Stimulated activated CD8-positive, alpha-beta memory T cell treated with anti-CD3 and anti-CD28 coated beads, Interleukin-7, amount 100 ng/mL, for 24 hours (primary cell): ENCODE data around the gene B4GALNT3.

Experiments used
- DNase-seq: peaks from one replicate; pipeline ENCODE4 v3.0.0-alpha.2; 2020; ENCODE audit warnings: low read depth

Gene B4GALNT3

DNA sequence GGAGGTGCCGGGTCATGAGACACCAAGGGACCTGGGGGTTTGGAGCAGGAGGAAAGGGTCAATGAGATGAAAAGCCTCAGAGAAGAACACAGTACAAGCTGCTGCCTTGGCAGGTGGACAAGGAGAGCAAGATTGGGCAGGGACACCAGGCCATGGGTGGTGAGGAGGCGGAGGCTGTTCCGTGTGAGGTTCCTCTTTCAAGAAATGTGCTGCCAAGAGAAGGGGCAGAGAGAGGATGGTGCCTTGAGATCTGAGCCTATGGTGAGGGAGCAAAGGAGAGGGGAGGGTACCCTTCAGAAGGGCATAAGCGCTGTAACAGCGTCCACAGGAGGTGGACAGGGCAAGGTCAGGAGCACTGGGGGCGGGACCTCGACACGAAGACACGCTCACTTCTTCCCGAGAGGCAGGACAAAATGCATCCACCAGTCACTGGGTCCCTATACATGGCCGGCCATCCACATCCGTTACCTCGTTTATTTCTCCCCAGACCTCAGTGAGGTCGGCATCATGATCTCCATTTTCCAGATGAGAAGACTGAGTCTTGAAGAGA lies 100.2 kb downstream of the B4GALNT3 start:
- no peak for DNase-seq

DNA sequence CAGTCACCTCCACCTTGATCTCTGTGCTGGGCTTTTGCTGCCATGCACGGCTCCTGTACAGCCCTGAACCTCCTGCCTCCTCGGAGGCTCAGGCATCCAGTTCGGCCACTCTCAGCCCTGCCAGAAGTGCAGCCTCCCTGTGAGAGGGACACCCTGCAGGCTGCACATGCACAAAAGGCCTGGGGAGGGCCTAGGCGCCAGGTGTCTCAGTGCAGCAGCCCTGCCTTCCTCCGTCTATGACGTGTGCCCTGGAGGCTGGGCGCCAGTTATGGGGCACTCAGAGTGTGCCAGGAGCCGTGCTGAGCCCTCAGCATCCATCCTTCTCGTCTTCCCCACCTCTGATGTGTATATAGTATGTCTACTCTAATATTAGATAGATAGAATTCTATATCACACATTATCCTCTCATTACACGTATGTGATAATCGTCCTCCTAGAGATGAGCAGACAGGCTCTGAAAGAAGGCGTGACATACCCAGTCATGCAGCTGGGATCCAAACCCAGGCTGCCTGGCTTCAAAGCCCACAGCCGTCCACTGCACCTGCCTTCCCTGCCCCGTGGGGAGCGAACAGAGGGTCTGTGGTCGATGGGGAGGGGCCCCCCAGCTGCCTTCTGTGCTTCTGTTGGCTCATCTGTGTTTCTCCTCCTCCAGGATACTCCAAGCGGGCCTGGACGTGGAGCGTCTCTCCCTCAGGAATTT lies 101.1 kb downstream of the B4GALNT3 start:
- no peak for DNase-seq

DNA sequence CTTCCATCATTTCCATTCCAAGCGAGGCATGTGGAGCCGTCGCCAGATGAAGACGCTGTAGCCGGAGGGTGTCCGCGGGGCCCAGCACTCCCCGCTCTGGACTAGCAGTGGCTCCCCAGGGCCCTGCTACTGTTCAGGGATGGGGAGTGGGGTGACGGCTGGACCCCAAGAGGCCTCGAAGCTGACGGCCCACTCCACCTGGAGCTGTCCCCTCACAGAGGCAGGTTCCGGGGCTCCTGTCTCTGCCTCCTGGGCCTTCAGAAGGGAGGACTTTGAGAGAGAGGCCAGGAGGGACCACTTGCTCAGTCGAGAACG lies 101.6 kb downstream of the B4GALNT3 start:
- DNase-seq = no peak

DNA sequence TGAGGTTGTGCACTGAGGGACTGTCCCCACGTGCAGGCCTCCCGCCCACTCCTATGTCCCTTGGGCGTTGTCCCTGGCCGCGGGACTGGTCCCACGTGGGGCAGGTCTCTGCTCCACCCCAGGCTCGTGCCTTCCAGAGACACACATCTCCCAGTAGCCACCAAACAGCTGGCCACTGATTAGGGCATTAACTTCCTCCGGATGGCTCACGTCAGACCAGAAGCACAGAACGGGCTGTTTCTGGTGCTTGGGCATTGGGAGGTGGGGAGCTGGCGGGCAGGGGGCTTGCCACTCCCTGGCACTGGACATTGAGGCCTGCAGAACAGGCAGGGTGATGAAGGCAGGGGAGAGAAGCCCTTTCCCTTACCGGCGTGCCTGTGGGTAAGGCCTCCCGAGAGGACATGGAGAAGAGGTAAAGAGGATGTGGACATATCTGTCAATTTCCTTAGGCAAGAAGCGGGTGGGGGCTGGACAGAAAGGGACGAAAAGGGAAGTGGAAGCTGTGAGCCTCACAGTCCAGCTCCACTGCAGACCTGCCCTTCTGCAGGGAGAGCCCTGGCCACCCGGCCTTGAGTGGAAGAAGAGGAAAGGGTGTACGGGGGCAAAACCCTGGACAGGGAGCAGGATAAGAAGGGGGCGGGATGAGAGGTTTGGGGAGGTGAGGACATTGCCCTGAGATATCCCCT lies 102.3 kb downstream of the B4GALNT3 start:
- no peak for DNase-seq

DNA sequence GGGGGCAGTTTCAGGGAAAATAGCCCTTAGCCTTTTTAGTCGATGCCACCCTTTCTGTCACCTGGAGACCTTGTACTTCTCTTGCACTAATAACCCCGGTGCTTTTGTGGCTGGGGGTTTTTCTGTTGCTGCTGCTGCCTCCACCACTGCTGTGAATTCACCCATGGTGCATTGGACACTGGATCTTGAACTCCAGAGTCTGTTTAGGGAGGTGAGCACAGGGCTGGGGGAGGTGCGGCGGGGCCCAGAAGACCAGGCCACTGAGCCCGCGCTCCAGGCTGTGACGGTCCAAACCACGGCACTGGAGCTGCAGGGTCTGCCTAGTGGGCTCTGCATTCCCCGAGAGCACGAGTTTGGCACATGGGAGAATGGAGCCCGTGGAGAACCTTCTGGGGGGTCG lies 102.9 kb downstream of the B4GALNT3 start:
- DNase-seq = no peak

DNA sequence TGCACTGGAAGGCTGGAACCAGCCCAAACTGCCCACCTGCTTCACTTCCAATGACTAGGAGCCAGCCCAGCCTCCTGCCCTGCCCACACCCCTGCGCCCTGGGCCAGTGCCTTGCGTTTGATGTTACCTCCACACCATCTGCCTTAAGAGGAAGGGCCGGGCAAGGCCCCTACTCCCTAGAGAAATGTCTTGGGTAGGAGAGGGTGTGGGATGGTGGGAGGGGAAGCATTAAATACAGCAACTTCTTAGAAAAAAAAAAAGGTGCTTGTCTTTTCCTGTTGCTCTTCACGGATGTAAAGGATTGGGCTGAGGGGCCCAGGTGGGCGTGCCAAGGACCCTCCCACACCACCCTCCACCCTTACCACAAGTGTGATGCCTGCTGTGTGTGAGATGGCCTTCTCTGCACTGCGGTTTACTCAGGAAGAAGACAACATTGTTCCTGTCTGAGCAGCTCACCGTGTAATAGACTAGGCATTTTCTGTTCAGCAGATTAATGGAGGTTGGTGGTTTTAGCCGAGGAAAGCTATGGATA lies 103.6 kb downstream of the B4GALNT3 start:
- DNase-seq = no peak

DNA sequence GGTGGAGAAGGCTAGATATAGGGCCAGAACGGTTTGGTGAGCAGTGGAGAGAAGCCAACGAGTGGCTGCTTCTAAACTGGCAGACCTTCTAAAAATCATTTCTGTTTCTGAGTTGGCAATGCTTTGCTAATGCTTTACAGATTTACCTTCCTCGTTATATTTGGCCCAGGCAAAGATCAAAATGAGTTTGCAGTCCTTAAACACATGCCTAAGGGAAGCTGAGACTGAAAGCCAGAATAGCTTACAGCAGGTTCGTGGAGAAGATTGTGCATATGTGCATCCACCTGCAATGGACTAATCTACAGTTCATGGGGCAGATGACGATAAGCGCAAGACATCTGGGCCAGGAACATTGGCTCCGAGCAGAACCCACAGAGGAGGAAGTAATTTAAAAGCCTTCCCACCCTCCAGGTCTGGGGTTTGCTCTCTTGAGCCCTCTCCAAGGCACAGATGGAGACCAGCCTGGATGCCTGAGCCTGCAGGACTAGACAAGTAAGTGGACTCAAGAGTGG lies 104.1 kb downstream of the B4GALNT3 start:
- no peak for DNase-seq

DNA sequence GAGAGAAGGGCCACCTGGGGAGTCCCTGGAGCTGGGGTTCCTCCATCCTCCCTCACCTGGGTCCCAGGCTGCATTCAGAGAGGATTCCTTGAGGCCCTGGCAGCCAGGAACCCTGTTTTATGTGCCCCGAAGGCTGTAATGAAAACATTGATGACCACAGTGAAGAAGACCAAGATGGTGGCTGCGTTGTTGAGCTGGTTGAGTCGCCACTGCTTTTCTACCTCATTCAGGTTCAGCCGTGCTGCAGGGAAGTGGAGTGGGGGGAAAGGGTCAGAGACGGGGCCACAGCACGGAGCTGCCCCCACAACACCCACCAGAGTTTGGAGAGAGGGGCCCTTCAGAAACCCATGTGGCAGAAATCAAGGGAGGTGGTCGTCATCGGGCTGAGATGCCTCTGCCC lies 105.4 kb downstream of the B4GALNT3 start:
- DNase-seq = no peak

DNA sequence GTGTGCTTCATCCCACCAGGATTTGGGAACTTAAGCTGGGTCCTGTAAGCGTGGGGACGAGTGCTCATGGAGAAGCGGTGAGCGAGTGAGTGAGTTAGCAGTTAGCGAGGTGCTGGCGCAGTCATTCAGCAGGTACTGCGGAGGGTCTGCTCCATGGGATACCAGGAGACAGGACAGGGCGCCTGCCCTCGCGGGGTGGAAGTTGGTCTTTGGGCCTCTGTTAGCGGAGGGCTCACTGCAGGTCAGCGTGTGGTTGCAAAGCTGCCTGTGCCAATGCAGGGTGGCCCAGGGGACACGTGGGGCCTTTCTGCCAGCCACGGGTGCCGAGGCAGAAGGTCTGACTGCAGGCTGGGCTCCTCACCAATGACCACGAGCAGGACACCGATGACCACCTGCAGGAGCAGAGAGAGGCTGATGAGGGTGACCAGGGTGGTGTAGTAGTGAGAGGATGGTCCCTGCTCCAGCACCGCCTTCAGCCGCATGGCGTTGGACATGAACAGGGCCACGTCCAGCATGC lies 105.9 kb downstream of the B4GALNT3 start:
- DNase-seq = no peak

DNA sequence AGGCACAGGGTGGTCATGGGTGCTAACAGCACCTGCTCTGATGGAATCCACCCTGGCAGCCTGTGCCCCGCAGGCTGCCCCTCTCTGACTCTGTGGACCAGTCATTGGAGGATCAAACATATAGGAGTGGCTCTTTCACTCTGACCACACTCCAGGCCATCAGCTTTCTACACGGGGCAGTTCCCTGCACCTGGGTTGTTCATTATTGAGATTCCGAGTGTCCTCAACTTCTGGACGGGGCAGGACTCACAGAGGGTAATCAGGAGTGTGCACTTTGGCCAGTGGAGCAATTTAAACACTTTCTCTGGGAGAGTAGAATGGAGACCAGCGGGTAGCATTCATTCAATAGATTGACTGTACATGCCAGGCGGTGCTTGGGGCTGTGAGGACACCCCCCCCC lies 108.7 kb downstream of the B4GALNT3 start:
- DNase-seq = no peak

DNA sequence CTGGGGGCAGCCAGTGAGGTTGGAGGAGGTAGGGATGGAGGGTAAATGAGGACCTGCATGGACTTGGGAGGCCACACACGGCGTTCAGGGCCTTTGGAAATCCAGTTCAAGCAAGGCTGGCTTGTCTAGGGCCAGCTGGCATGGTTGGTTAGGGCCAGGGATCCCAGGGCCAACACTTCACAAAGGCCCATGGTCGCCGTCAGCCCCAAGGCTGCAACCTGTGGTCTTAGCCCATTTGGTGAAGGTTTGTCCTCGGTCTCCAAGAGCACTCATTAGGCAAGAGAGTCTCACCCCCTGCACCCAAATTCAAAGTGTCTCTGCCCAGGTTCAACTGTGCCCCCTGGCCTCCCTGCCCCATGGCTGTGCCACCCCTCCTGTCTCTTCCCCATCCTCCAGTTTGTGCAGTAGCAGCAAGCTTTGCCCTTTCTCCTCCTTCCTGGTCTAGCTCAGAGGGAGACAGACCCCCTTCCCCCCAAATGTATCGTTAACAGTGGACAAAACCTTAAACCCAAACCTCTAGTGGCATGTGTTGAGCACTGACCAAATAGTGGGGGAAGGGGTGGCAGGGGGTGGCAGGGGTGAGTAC lies 109.4 kb downstream of the B4GALNT3 start:
- no peak for DNase-seq

DNA sequence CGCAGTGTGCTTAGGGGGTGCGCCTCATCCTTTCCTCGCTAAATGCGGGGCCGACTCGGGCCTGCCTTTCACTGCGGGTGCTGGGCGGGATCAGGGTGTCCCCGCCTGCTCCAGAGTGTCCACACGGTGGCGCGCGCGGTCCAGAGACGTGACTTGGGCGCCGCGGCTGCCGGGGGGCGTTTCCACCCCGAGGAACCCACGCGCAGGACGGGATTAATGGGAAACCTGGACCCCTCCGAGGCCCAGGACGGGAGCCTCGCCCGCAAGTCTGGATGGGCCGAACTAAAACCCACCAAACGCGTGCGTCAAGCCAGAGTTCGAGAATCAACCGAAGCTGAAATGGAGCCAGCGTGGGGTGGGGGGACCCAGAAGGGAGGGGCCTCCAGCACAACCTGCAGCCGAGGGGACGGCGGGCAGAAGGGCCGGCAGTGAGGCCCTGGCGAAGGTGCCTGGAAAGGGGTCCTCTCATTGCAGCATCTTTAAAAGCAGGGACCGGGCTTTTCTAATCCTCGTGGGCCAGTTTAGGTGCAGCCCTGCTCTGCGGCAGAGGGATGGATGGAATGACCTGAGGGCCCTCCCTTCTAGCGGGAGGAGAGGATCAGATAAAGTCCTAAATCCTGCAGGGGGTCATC lies 110.2 kb downstream of the B4GALNT3 start:
- peak; percentile 78 for DNase-seq

DNA sequence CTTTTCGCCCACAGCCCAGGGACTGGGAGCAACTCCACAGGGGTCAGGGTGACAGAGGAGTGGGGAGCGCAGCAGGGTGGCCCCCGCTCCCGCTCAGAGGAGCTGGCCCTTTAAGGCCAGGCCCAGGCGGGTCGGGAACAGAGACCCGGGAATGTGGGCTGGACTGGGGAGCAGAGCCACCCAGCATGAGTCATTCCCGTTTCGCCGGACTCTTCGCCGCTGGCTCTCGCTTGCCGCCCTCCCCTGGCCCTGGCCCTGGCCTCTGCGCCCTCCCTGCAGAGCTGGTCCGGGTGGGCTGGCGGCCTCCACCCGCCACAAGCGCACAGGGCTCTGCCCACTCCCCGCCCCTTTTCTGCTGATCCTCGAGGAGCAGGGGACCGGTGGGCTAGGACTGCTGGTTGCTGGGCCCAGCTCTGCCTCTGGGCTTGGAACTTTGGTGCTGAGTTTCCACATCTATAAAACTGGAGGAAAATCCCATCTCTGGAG lies 110.7 kb downstream of the B4GALNT3 start:
- no peak for DNase-seq

DNA sequence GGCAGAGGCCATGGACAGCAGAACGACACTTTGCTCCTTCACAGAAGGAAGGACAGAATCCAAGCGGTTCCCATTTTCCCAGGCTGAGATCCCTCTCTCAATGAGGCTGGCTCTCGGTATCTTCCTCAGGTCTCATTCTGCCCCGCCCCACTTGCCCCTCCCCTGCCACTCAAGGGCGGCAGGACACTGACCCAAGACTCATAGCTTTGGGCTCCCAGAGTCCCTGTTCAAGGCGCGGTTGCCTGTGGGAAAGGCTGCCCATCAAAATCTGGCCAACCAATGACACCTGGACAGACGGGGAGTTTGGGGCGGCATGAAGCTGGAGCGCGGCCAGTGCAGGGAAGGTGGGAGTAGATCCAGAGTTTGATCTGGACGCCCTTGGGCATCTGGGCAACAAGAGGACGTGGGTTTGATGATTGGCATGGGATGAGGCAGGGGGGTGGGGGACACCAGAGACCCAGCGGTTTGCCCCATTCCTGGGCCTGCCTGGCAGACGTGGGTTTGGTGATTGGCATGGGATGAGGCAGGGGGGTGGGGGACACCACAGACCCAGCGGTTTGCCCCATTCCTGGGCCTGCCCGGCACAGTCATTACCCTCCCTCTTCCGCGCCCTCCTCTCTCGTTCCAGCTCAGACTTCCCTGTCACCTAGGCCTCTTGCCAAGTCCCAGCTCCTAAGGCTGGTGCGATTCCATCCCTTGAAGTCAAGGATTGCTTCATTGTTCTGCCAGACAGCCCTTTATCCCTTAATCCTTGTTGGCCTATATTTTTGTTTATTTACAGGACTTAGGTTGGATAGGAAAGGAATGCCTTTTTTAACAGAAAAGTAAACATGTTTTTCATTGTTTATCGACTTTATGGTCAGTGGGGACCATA lies 111.4 kb downstream of the B4GALNT3 start:
- no peak for DNase-seq

DNA sequence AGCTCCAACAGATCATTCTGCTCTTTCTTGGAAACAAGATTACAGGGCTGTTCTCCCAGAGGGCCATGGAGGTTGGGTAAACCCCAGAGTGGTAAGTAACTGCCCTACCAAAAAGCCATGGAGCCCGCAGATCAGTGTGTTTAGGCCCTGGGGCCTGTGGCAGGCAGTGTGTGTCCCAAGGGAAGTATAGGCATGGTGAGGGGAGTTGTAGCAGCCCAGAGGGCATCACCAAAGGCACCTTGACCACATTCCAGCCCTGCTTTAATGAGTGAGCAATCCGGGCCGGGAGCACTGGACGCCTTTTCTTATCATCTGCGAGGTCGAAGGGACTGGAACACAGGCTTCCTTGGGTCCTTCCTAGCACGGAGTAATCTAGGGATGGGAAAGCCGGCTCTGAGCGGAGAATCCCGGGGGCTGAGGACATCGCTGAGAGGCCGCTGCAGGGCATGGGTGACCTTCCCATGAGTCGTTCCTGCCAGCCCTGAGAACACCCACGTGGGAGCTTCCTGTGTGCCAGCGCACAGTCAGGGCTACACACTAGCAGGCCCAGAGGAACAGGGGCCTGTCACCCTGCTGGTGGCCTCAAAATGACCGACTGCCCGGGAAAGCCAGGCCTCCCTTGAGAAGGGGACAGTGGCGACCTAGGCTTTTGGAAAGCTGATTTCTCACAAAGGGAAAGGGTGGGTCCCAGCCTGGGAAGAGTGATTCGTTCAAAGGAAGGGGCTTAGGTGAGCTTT lies 112.2 kb downstream of the B4GALNT3 start:
- no peak for DNase-seq

DNA sequence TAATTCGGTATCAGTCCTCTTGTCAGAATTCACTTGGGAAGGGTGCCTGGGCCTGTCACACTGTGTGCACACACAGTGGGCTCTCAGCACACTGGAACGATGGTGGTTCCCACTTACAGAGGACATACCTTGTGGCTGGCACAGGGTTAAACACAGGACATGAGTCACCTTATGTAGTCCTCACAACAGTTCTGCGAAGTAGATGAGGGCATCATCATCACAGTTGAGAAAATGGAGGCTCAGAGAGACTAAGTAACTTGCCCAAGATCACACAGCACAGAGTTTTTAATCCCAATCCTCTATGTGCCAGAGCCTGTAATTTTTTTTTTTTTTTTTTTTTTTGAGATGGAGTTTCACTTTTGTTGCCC lies 112.8 kb downstream of the B4GALNT3 start:
- DNase-seq = no peak

DNA sequence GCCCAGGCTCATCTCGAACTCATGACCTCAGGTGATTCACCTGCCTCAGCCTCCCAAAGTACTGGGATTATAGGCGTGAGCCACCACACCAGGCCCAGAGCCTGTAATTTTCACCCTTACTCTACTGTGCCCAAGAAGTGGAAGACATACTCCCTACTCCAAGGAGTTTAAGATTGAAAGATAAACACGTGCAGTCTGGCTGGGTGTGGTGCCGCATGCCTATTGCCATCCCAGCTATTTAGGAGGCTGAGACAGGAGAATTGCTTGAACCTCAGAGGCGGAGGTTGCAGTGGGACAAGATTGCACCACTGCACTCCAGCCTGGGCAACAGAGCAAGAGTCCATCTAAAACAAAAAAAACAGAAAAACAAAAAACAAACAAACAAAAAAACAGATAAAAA lies 113.5 kb downstream of the B4GALNT3 start:
- DNase-seq = no peak

DNA sequence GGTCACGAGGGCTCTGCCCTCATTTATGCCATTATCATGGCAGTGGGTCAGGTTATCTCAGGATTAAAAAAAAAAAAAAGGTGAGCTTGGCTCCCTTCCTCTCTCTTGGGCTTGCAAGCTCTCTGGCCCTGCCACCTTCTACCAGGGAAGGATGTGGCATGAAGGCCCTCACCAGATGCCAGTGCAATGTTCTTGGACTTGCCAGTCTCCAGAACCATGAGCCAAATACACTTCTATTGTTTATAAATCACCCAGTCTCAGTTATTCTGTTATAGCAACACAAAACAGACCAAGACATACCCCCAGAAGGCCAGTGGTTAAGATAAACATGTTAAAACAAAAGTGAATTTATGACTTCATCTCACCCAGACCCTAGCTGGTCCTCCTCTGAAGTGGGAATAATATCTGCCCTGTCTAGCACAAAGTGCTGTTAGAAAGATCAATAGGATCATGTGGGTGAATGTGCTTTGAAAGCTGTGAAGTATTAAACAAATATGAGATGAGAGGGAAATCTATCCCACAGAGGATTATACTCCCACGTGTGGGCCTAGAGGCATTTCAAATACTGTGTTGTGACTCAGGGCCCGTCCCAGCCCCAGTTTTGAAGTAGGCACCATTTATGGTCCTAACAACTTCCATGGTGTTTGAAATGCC lies 114.9 kb downstream of the B4GALNT3 start:
- no peak for DNase-seq

DNA sequence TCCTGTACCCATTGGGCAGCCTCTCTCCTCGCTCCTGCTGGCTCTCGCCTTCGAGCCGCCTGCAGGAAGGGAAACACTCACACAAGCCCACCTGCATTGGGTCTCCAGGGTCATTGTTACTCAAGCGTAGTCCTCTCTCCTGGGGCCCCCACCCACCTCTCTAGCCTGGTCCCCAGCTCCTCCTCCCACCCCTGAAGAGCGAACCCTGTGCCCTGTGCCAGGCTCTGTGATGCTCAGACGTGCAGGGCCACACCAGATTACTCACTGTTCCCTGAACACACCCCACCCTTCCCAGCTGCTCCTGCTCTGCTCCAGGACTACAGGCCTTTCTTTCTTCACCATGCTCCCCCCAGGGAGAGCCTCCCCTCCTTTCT lies 115.4 kb downstream of the B4GALNT3 start:
- DNase-seq = no peak
